Mammary epithelial cell (primary cell): ENCODE measurements around the gene CMKLR1.

Source experiments
- EZH2 ChIP-seq: IDR thresholded peaks from 2 replicates; pipeline ENCODE4 v1.6.1; 2012; ENCODE audit warnings: low read length, inconsistent platforms, borderline replicate concordance
- TF ChIP-seq, protein P1 (sequence below), 2 donors: IDR thresholded peaks in 1 of 2; conservative IDR thresholded peaks in 1 of 2; 2 replicates each; pipeline ENCODE4 v1.5.1; 2011 to 2012; ENCODE audit warnings: inconsistent platforms in 2 of 2, low read length in 2 of 2, mild to moderate bottlenecking in 2 of 2, control low read depth in 1 of 2, low read depth in 1 of 2; ENCODE audit not compliant: insufficient read depth in 1 of 2; ENCODE audit errors: extremely low read depth in 1 of 2

GRCh38 chr12:108335349-108336119 lies 3.6 kb downstream of the CMKLR1 start:
- TF ChIP-seq, protein P1, sequence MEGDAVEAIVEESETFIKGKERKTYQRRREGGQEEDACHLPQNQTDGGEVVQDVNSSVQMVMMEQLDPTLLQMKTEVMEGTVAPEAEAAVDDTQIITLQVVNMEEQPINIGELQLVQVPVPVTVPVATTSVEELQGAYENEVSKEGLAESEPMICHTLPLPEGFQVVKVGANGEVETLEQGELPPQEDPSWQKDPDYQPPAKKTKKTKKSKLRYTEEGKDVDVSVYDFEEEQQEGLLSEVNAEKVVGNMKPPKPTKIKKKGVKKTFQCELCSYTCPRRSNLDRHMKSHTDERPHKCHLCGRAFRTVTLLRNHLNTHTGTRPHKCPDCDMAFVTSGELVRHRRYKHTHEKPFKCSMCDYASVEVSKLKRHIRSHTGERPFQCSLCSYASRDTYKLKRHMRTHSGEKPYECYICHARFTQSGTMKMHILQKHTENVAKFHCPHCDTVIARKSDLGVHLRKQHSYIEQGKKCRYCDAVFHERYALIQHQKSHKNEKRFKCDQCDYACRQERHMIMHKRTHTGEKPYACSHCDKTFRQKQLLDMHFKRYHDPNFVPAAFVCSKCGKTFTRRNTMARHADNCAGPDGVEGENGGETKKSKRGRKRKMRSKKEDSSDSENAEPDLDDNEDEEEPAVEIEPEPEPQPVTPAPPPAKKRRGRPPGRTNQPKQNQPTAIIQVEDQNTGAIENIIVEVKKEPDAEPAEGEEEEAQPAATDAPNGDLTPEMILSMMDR (conservative IDR thresholded peaks at IDR 0.05 in 1 of 2, IDR thresholded peaks at IDR 0.05 in 1 of 2; ENCODE audit: extremely low read depth in 1 of 2, insufficient read depth in 1 of 2, low read depth in 1 of 2, low read length in 2 of 2): no peak
- TF ChIP-seq EZH2: no peak
